Kidney (tissue), 14 donors: ENCODE data around the gene FAM193A. TPM values are rescaled to one million over a fixed set of nuclear protein-coding genes. Genes with fewer than 3 reads are reported as not detected.

Source experiments
- DNase-seq, 5 donors: peaks; one replicate each; pipeline ENCODE4 v3.0.0-alpha.2; 2013 to 2020
- FAIRE-seq: peaks from 2 replicates; lab custom pipeline; 2012; peaks lifted over from hg19 to GRCh38; lab: Jason Lieb, UNC
- H3K27ac ChIP-seq, 2 donors: one replicate each; pipeline ENCODE4 v1.7.0; 2013; ENCODE audit warnings: low read depth in 2 of 2, low read length in 2 of 2, inconsistent platforms in 1 of 2
- H3K27me3 ChIP-seq: one replicate; pipeline ENCODE4 v1.7.1; 2013; ENCODE audit warnings: low read length, inconsistent platforms; ENCODE audit not compliant: control insufficient read depth, insufficient read depth
- H3K36me3 ChIP-seq, 3 donors: one replicate each; pipeline versions ENCODE4 v1.7.0 to v1.7.1; 2013; ENCODE audit warnings: low read length in 3 of 3, control low read depth in 1 of 3, inconsistent platforms in 1 of 3; ENCODE audit not compliant: insufficient read depth in 3 of 3, control insufficient read depth in 2 of 3
- H3K4me1 ChIP-seq, 3 donors: one replicate each; pipeline versions ENCODE4 v1.7.0 to v1.7.1; 2013; ENCODE audit warnings: low read length in 3 of 3, inconsistent platforms in 1 of 3, low read depth in 1 of 3; ENCODE audit not compliant: control insufficient read depth in 2 of 3, insufficient read depth in 2 of 3
- H3K4me3 ChIP-seq, 3 donors: one replicate each; pipeline versions ENCODE4 v1.7.0 to v1.8.1; 2013; ENCODE audit warnings: low read length in 3 of 3, control low read depth in 1 of 3, inconsistent platforms in 1 of 3
- H3K9ac ChIP-seq, 3 donors: one replicate each; pipeline versions ENCODE4 v1.7.0 to v1.7.1; 2013; ENCODE audit warnings: low read length in 3 of 3, control low read depth in 1 of 3, inconsistent platforms in 1 of 3
- H3K9me3 ChIP-seq, 3 donors: one replicate each; pipeline versions ENCODE4 v1.7.0 to v1.7.1; 2013; ENCODE audit warnings: low read length in 3 of 3, control low read depth in 1 of 3, inconsistent platforms in 1 of 3; ENCODE audit not compliant: control insufficient read depth in 2 of 3, insufficient read depth in 1 of 3
- CTCF ChIP-seq: IDR thresholded peaks from 3 replicates; pipeline ENCODE4 v1.5.1; 2012; ENCODE audit warnings: mild to moderate bottlenecking, moderate library complexity, borderline replicate concordance; ENCODE audit not compliant: insufficient read depth; ENCODE audit errors: extremely low read depth
- intact Hi-C: fragments of 100-400 bp; cut with DNase I; formaldehyde crosslinking; loops from one replicate; pipeline ENCODE4 v1.11.1; 2022
- polyA plus RNA-seq: library from polyadenylated mRNA; stranded (reverse); fragments of 350-450 nt; fragmentation: Illumina TruSeq; extraction: RNeasy Lipid Tissue Mini Kit (QIAGEN cat#74804); gene quantifications from one replicate; pipeline ENCODE4 v1.2.3, GENCODE V29; 2014; ENCODE audit warnings: low read depth, low replicate concordance; ENCODE audit not compliant: insufficient read depth
- total RNA-seq: library from RNA; stranded (reverse); fragmentation: NEBNext Ultra II Directional; extraction: Animal tissue kit (Norgen Biotek cat#: 25700); gene quantifications from one replicate; pipeline ENCODE4 v1.2.1, GENCODE V29; 2021
- donor health status: control.
- donor health status: control.
- donor health status: control.
- donor health status: control.
- donor health status: control.
- donor health status: DM: yes; HTN: yes; CAD: no.
- donor health status: Normal renal cell carcinoma (clear cell type).

FAM193A gene
- total and polyA plus RNA-seq, 2 donors from 2014 or later, result 6.3 to 29.3 TPM

- Histone ChIP-seq H3K4me1 (peaks cover 0 to 9% (median 0%) of the 10 kb centered on the region in 3 donors), H3K27me3 (no peaks in the 10 kb centered on the region), H3K27ac (no peak overlapping the region), H3K9ac (no peak overlapping the region), H3K4me3 (no peak overlapping the region), H3K9me3 (no peaks in the 10 kb centered on the region), H3K36me3 (peaks cover 0 to 47% (median 24%) of the 10 kb centered on the region in 3 donors)
- FAIRE-seq (no peak), DNase-seq (peak in 1 of 5 donors; percentile 26)
- no peak for TF ChIP-seq CTCF
- intact Hi-C loops, result no loop called here
Observed at GRCh38 chr4:2742823-2743517, 206.5 kb downstream of the FAM193A start.

- intact Hi-C loops, result no loop called here
- DNase-seq (peak in 1 of 5 donors; percentile 64), FAIRE-seq (no peak)
- H3K36me3 ChIP-seq, result peaks cover 0 to 47% (median 24%) of the 10 kb centered on the region in 3 donors
- peaks cover 0 to 9% (median 0%) of the 10 kb centered on the region in 3 donors for H3K4me1 ChIP-seq
- no peak overlapping the region for H3K9ac ChIP-seq
- H3K4me3 ChIP-seq, result no peak overlapping the region
- TF ChIP-seq CTCF, result no peak
- H3K27me3 ChIP-seq, result no peaks in the 10 kb centered on the region
- no peaks in the 10 kb centered on the region for H3K9me3 ChIP-seq
- H3K27ac ChIP-seq, result no peak overlapping the region
Observed at GRCh38 chr4:2743518-2744445, 207.3 kb downstream of the FAM193A start.

- Histone ChIP-seq H3K9ac (no peak overlapping the region), H3K27me3 (no peaks in the 10 kb centered on the region), H3K4me1 (peaks cover 0 to 9% (median 0%) of the 10 kb centered on the region in 3 donors), H3K4me3 (no peak overlapping the region), H3K9me3 (no peaks in the 10 kb centered on the region), H3K27ac (no peak overlapping the region), H3K36me3 (peaks cover 0 to 47% (median 24%) of the 10 kb centered on the region in 3 donors)
- FAIRE-seq (no peak), DNase-seq (peak in 1 of 5 donors; percentile 71)
- TF ChIP-seq CTCF, result no peak
- intact Hi-C loops, result no loop called here
Observed at GRCh38 chr4:2744576-2745270, 208.3 kb downstream of the FAM193A start.
